ENCODE results near the gene DNAI1. TPM values are rescaled to one million over a fixed set of nuclear protein-coding genes. Genes with fewer than 3 reads are reported as not detected.

Gene DNAI1
- total and polyA plus RNA-seq, 2 of the 13 experiments (the other 11 are each of a cell fraction or from before 2014, with no cell fraction given): not detected

DNA sequence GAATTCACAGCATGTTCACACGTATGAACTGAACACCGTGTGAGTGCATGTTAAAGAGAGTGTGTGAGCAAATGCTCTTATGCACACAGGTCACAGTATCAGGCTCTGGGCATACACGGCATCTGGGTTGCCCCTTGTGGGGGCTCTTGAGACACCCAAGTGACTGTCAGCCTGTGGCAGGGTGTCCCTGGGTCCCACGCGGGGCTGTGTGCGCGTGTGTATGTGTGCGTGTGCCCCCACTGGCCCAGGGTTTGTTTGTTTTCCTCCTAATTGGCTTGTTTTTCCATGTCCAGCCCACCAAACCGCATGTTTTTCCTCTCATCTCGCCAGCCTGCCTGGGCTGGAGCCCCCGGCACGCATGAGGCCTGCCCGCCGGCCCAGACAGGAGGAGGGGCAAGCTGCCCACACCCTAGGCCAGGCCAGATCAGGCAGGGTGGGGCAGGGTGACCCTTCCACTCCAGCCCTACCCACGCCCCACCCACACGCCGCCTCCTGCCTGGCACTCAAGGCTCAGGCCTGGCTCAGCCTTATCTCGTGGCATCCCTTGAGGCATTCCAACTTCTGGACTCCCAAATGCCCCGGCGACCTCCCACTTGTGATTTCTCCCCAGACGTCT lies 102.1 kb downstream of the DNAI1 start:
- Histone ChIP-seq H3K4me2 (ENCODE audit: low read depth, low read length) (peak overlapping the region; percentile 63), H3K79me2 (ENCODE audit: insufficient read depth, low read length) (no peaks in the 10 kb centered on the region), H3K27me3 (ENCODE audit: control insufficient read depth in 1 of 2, insufficient read depth in 2 of 2, low read length in 2 of 2) (peaks cover 2 to 47% of the 10 kb centered on the region in 2 experiments; a peak in 3 of 5 replicates), H3K4me3 (replicated peaks in 1 of 3; ENCODE audit: insufficient read depth in 1 of 3, low read depth in 2 of 3, low read length in 3 of 3) (no peak overlapping the region), H4K20me1 (ENCODE audit: insufficient read depth, low read length) (no peaks in the 10 kb centered on the region; the same call in 1 of the 2 replicates), H3K27ac (ENCODE audit: extremely low read length, insufficient read depth, low read length) (no peak overlapping the region), H2AFZ (ENCODE audit: low read length) (no peak overlapping the region), H3K9ac (ENCODE audit: insufficient read depth, low read depth, low read length) (no peak overlapping the region), H3K4me1 (ENCODE audit: insufficient read depth, low read length) (peaks cover 20% of the 10 kb centered on the region), H3K9me3 (ENCODE audit: low read length) (no peaks in the 10 kb centered on the region), H3K36me3 (replicated peaks in 1 of 2; ENCODE audit: control insufficient read depth in 1 of 2, insufficient read depth in 2 of 2, low read length in 2 of 2) (no peaks in the 10 kb centered on the region)
- DNase-seq (ENCODE audit: low spot score): no peak
- FAIRE-seq: no peak
- ChIA-PET POLR2A (no interaction called here), CTCF (ENCODE audit: low intra/inter-chr PET ratio, low total read pairs) (no interaction called here)
- no TSS peak for BruUV-seq (replicated peaks)
- intact Hi-C loops (cut with micrococcal nuclease; ENCODE audit: unreplicated experiment) (no loop called here), in situ Hi-C loops (cut with HindIII; ENCODE audit: extremely low pct_ligation_motif_present, low pct_unique_long_range_greater_than_20kb) (no loop called here)
- 48% methylated on average over 17 of the region's 21 CpGs for WGBS (ENCODE audit: low lambda C conversion rate)
- TF ChIP-seq ERF (CRISPR knock-in tag; IDR thresholded peaks at IDR 0.05) (no peak), TRIM24 (CRISPR knock-in tag; IDR thresholded peaks at IDR 0.05) (no peak), KLF11 (CRISPR knock-in tag; IDR thresholded peaks at IDR 0.05) (no peak), TCF12 (IDR thresholded peaks at IDR 0.05) (no peak), TCF12 (CRISPR knock-in tag; IDR thresholded peaks at IDR 0.05) (no peak), TBL1XR1 (IDR thresholded peaks at IDR 0.05; ENCODE audit: borderline replicate concordance, low read length, partially characterized antibody) (no peak), ZKSCAN8 (CRISPR knock-in tag; IDR thresholded peaks at IDR 0.05; ENCODE audit: borderline replicate concordance) (no peak), ZNF746 (CRISPR knock-in tag; IDR thresholded peaks at IDR 0.05) (no peak), RBM39 (IDR thresholded peaks at IDR 0.05; ENCODE audit: low read depth, low read length, poor library complexity, severe bottlenecking) (no peak), ZFAT (CRISPR knock-in tag; conservative IDR thresholded peaks at IDR 0.05) (no peak), ZNF547 (CRISPR knock-in tag; IDR thresholded peaks at IDR 0.05) (no peak), ELF3 (CRISPR knock-in tag; IDR thresholded peaks at IDR 0.05) (no peak)
- TF ChIP-seq, protein P1, sequence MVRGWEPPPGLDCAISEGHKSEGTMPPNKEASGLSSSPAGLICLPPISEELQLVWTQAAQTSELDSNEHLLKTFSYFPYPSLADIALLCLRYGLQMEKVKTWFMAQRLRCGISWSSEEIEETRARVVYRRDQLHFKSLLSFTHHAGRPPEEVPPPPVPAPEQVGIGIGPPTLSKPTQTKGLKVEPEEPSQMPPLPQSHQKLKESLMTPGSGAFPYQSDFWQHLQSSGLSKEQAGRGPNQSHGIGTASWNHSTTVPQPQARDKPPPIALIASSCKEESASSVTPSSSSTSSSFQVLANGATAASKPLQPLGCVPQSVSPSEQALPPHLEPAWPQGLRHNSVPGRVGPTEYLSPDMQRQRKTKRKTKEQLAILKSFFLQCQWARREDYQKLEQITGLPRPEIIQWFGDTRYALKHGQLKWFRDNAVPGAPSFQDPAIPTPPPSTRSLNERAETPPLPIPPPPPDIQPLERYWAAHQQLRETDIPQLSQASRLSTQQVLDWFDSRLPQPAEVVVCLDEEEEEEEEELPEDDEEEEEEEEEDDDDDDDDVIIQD (CRISPR knock-in tag; IDR thresholded peaks at IDR 0.05; ENCODE audit: low read depth): no peak
- ATAC-seq: peak; percentile 7; the same call in 2 of the 3 replicates

All from HepG2 (cell line).